ENCODE measurements around the gene KLHDC8A.
A peak's percentile ranks its signal among the peaks of the same experiment; 100 is the strongest.

Gene KLHDC8A

GRCh38 chr1:205338011-205338410, 18.7 kb downstream of the KLHDC8A start:
- Histone ChIP-seq H3K4me3 (ENCODE audit: low read depth, low read length) (no peak overlapping the region), H3K9me3 (ENCODE audit: control insufficient read depth, low read length) (no peaks in the 10 kb centered on the region)

DNA sequence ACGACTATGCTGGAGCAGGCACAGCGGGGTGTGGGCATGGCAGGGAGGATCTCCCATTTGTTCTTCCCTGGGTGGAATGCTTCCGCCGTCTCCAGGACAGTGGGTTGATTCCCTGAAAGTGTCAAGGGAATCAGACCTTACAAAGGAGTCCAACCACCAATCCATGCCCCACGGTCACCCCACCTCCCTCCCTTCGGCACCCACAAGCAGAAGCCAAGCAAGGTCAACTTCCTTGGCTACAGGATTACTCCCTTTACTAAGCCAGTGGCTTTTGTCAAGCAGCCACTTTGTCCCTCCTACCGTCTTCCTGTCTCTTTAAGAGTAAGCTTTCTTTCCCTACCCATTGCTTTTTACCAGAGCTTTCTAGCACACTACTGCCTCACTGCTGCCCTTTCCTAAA, 19.2 kb downstream of the KLHDC8A start:
- Histone ChIP-seq H2AFZ (no peak overlapping the region), H3K27me3 (ENCODE audit: control insufficient read depth, insufficient read depth, low read length) (no peaks in the 10 kb centered on the region), H3K4me2 (ENCODE audit: low read length) (no peak overlapping the region), H3K79me2 (no peaks in the 10 kb centered on the region), H3K36me3 (ENCODE audit: control insufficient read depth, insufficient read depth, low read length) (no peaks in the 10 kb centered on the region), H3K9me3 (ENCODE audit: control insufficient read depth, low read length) (no peaks in the 10 kb centered on the region), H3K4me3 (ENCODE audit: low read depth, low read length) (no peak overlapping the region), H3K27ac (no peak overlapping the region), H3K4me1 (no peaks in the 10 kb centered on the region), H3K9ac (no peak overlapping the region)
- TF ChIP-seq, protein P1, sequence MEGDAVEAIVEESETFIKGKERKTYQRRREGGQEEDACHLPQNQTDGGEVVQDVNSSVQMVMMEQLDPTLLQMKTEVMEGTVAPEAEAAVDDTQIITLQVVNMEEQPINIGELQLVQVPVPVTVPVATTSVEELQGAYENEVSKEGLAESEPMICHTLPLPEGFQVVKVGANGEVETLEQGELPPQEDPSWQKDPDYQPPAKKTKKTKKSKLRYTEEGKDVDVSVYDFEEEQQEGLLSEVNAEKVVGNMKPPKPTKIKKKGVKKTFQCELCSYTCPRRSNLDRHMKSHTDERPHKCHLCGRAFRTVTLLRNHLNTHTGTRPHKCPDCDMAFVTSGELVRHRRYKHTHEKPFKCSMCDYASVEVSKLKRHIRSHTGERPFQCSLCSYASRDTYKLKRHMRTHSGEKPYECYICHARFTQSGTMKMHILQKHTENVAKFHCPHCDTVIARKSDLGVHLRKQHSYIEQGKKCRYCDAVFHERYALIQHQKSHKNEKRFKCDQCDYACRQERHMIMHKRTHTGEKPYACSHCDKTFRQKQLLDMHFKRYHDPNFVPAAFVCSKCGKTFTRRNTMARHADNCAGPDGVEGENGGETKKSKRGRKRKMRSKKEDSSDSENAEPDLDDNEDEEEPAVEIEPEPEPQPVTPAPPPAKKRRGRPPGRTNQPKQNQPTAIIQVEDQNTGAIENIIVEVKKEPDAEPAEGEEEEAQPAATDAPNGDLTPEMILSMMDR (IDR thresholded peaks at IDR 0.05) = no peak

More at GRCh38 chr1:205338011-205338410, 18.7 kb downstream of the KLHDC8A start:
- TF ChIP-seq, protein P1 (IDR thresholded peaks at IDR 0.05) = no peak
- Histone ChIP-seq H3K4me1 (no peaks in the 10 kb centered on the region), H3K9ac (no peak overlapping the region), H3K79me2 (no peaks in the 10 kb centered on the region), H3K4me2 (ENCODE audit: low read length) (no peak overlapping the region), H3K36me3 (ENCODE audit: control insufficient read depth, insufficient read depth, low read length) (no peaks in the 10 kb centered on the region), H2AFZ (no peak overlapping the region), H3K27ac (no peak overlapping the region), H3K27me3 (ENCODE audit: control insufficient read depth, insufficient read depth, low read length) (no peaks in the 10 kb centered on the region)

- TF ChIP-seq, protein P1 (IDR thresholded peaks at IDR 0.05) = peak; percentile 91
- Histone ChIP-seq H3K4me1 (no peaks in the 10 kb centered on the region), H3K4me3 (ENCODE audit: low read depth, low read length) (no peak overlapping the region), H2AFZ (no peak overlapping the region), H3K27me3 (ENCODE audit: control insufficient read depth, insufficient read depth, low read length) (no peaks in the 10 kb centered on the region), H3K27ac (no peak overlapping the region), H3K9ac (no peak overlapping the region), H3K4me2 (ENCODE audit: low read length) (no peak overlapping the region), H3K36me3 (ENCODE audit: control insufficient read depth, insufficient read depth, low read length) (no peaks in the 10 kb centered on the region), H3K79me2 (no peaks in the 10 kb centered on the region), H3K9me3 (ENCODE audit: control insufficient read depth, low read length) (no peaks in the 10 kb centered on the region)
Measured at GRCh38 chr1:205335692-205336091, 21.0 kb downstream of the KLHDC8A start.

DNA sequence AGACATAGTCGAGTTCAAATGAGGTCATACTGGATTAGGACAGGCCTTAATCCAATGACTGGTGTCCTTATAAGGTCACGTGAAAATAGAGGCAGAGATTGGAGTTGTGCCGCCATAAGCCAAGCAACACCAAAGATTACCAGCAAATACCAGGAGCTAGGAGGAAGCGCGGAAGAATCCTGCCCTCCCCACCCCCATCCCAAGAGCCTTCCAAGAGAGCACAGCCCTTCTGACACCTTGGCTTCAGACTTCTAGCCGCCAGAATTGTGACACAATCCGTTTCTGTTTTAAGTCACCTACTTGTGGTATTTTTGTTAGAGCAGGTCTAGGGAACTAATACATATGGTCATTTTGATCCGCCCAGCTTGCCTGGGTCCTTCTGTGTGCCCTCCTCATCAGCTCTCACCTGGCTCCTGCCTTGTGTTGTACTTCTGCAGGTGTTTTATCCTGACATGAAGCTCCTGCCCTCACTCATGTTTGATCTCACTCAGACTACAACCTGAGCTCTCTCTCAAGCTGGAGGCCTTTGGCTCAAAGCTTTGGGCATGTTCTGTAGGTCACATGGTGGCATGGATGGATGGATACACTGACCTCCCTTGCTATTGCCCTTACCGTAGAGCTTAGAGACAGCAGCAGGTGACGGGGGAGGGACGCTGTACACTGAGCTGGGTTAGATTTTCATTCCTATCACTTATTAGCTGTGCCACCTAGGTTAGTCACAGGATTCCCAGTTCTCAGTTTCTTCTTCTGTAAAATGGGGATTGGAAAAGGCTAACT, 24.5 kb downstream of the KLHDC8A start:
- no peaks in the 10 kb centered on the region for H3K36me3 ChIP-seq (ENCODE audit: control insufficient read depth, insufficient read depth, low read length)
- H2AFZ ChIP-seq = no peak overlapping the region
- no peaks in the 10 kb centered on the region for H3K9me3 ChIP-seq (ENCODE audit: control insufficient read depth, low read length)
- no peaks in the 10 kb centered on the region for H3K79me2 ChIP-seq
- H3K27ac ChIP-seq = no peak overlapping the region
- TF ChIP-seq, protein P1 (IDR thresholded peaks at IDR 0.05) = no peak
- no peak overlapping the region for H3K4me2 ChIP-seq (ENCODE audit: low read length)
- H3K27me3 ChIP-seq (ENCODE audit: control insufficient read depth, insufficient read depth, low read length) = no peaks in the 10 kb centered on the region
- H3K9ac ChIP-seq = no peak overlapping the region
- peaks cover 13% of the 10 kb centered on the region for H3K4me1 ChIP-seq
- no peak overlapping the region for H3K4me3 ChIP-seq (ENCODE audit: low read depth, low read length)

DNA sequence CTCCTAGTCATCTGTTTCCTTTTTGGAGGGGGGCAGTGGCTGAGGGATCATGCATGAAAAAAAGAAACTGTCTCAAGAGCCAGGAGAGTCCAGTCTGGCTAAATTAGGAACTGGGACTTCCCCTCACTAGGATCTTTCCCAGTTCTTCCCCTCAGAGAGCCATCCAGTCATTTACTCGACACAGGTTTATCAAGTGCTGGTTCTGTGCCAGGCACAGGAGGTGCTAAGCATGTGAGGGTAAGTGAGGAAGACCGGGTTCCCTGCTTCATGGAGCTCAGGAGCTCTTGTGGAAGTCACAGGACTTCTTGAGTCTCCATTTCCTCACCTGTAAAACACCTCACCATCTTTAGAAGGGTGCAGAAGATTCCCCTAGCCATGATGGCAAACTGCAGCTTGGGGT, 26.6 kb downstream of the KLHDC8A start:
- no peak overlapping the region for H3K27ac ChIP-seq
- H2AFZ ChIP-seq = no peak overlapping the region
- H3K4me2 ChIP-seq (ENCODE audit: low read length) = no peak overlapping the region
- H3K79me2 ChIP-seq = no peaks in the 10 kb centered on the region
- TF ChIP-seq, protein P1 (IDR thresholded peaks at IDR 0.05) = no peak
- peaks cover 13% of the 10 kb centered on the region for H3K4me1 ChIP-seq
- no peak overlapping the region for H3K9ac ChIP-seq
- H3K27me3 ChIP-seq (ENCODE audit: control insufficient read depth, insufficient read depth, low read length) = no peaks in the 10 kb centered on the region
- no peaks in the 10 kb centered on the region for H3K36me3 ChIP-seq (ENCODE audit: control insufficient read depth, insufficient read depth, low read length)
- no peaks in the 10 kb centered on the region for H3K9me3 ChIP-seq (ENCODE audit: control insufficient read depth, low read length)
- H3K4me3 ChIP-seq (ENCODE audit: low read depth, low read length) = no peak overlapping the region
